Activated CD8-positive, alpha-beta T cell treated with anti-CD3 and anti-CD28 coated beads for 36 hours (primary cell): ENCODE measurements around the gene UFSP2. TPM values are rescaled to one million over a fixed set of nuclear protein-coding genes. Genes with fewer than 3 reads are reported as not detected.
"Not testable (repeated sequence)": the region's sequence is repeated elsewhere in the genome, so short reads cannot be mapped to it uniquely, and the experiment has no call there.

Experiments
- ATAC-seq: fragments of 200-7000 bp; cut with Tn5 transposase; one replicate; pipeline ENCODE4 v1.10.0; 2021; ENCODE audit warnings: mild to moderate bottlenecking, moderate library complexity
- CTCF ChIA-PET: fragments of 350-600 bp; sonication (Branson Sonifier 250); formaldehyde crosslinking; loops from one replicate; lab custom pipeline; 2021; ENCODE audit warnings: antibody characterized with exemption; lab: Charles Lee
- POLR2A ChIA-PET: fragments of 350-600 bp; sonication (Branson Sonifier 250); formaldehyde crosslinking; loops from one replicate; lab custom pipeline; 2021; ENCODE audit warnings: antibody characterized with exemption; lab: Charles Lee
- DNase-seq: peaks from one replicate; pipeline ENCODE4 v3.0.0-alpha.2; 2020
- H3K27ac Mint-ChIP-seq: one replicate; pipeline ENCODE4 v1.8.0; 2021; ENCODE audit warnings: mild to moderate bottlenecking, mixed read lengths
- H3K27me3 Mint-ChIP-seq: one replicate; pipeline ENCODE4 v1.8.0; 2021; ENCODE audit warnings: mixed read lengths
- H3K36me3 Mint-ChIP-seq: one replicate; pipeline ENCODE4 v1.8.0; 2021; ENCODE audit warnings: low read depth, mixed read lengths
- H3K4me1 Mint-ChIP-seq: one replicate; pipeline ENCODE4 v1.8.0; 2021; ENCODE audit warnings: low read depth, mixed read lengths
- H3K4me3 Mint-ChIP-seq: one replicate; pipeline ENCODE4 v1.8.0; 2021; ENCODE audit warnings: mild to moderate bottlenecking, moderate library complexity, mixed read lengths
- H3K9me3 Mint-ChIP-seq: one replicate; pipeline ENCODE4 v1.8.0; 2021; ENCODE audit warnings: mixed read lengths
- CTCF ChIP-seq: fragments of 200-600 bp; IDR thresholded peaks from one replicate; pipeline ENCODE4 v1.8.0; 2022; ENCODE audit warnings: antibody characterized with exemption, mild to moderate bottlenecking
- intact Hi-C: fragments of 100-400 bp; cut with micrococcal nuclease; formaldehyde crosslinking; loops from one replicate; pipeline ENCODE4 v1.10.0; 2022
- total RNA-seq, 2 experiments: library from RNA; stranded (reverse); gene quantifications; one replicate each; pipeline ENCODE4 v1.2.3, GENCODE V29; 2021

The UFSP2 gene
- total RNA-seq, 2 experiments from 2014 or later, result 32.0 to 36.1 TPM

GRCh38 chr4:185370268-185370949 lies 55.4 kb downstream of the UFSP2 start:
- DNase-seq (no peak), ATAC-seq (no peak)
- intact Hi-C loops, result no loop called here

GRCh38 chr4:185369731-185370130 lies 56.0 kb downstream of the UFSP2 start:
- CTCF ChIA-PET, result no interaction called here

More at GRCh38 chr4:185370268-185370949, 55.4 kb downstream of the UFSP2 start:
- peaks cover 2% of the 10 kb centered on the region for H3K36me3 Mint-ChIP-seq
- no peak overlapping the region for H3K27ac Mint-ChIP-seq
- no peaks in the 10 kb centered on the region for H3K9me3 Mint-ChIP-seq
- ChIA-PET POLR2A (no interaction called here), CTCF (no interaction called here)
- no peaks in the 10 kb centered on the region for H3K27me3 Mint-ChIP-seq
- no peak overlapping the region for H3K4me3 Mint-ChIP-seq
- H3K4me1 Mint-ChIP-seq, result no peaks in the 10 kb centered on the region
- no peak for TF ChIP-seq CTCF

GRCh38 chr4:185364886-185365285 lies 60.9 kb downstream of the UFSP2 start:
- ChIA-PET CTCF (no interaction called here), POLR2A (no interaction called here)
- intact Hi-C loops, result no loop called here
- Mint-ChIP-seq H3K27me3 (no peaks in the 10 kb centered on the region), H3K4me3 (no peak overlapping the region), H3K9me3 (no peaks in the 10 kb centered on the region), H3K36me3 (peaks cover 12% of the 10 kb centered on the region), H3K27ac (no peak overlapping the region), H3K4me1 (no peaks in the 10 kb centered on the region)
- ATAC-seq, result no peak
- no peak for TF ChIP-seq CTCF
- DNase-seq, result no peak

More at GRCh38 chr4:185369731-185370130, 56.0 kb downstream of the UFSP2 start:
- intact Hi-C loops, result no loop called here
- ATAC-seq (no peak), DNase-seq (no peak)
- TF ChIP-seq CTCF, result no peak
- H3K9me3 Mint-ChIP-seq, result no peaks in the 10 kb centered on the region
- no peaks in the 10 kb centered on the region for H3K27me3 Mint-ChIP-seq
- POLR2A ChIA-PET, result interaction anchor here (0.6 kb wide), 1 partner anchor 141 kb away, joined by 4 read pairs; no protein-coding TSS in a partner anchor
- no peak overlapping the region for H3K27ac Mint-ChIP-seq
- no peaks in the 10 kb centered on the region for H3K4me1 Mint-ChIP-seq
- no peaks in the 10 kb centered on the region for H3K36me3 Mint-ChIP-seq
- H3K4me3 Mint-ChIP-seq, result no peak overlapping the region

- CTCF ChIA-PET, result no interaction called here
- Mint-ChIP-seq H3K36me3 (peaks cover 14% of the 10 kb centered on the region), H3K27me3 (no peaks in the 10 kb centered on the region), H3K4me1 (no peaks in the 10 kb centered on the region), H3K4me3 (no peak overlapping the region), H3K9me3 (no peaks in the 10 kb centered on the region), H3K27ac (no peak overlapping the region)
- intact Hi-C loops, result no loop called here
- ATAC-seq (no peak), DNase-seq (no peak)
- POLR2A ChIA-PET, result no interaction called here
- no peak for TF ChIP-seq CTCF
Measured at GRCh38 chr4:185363251-185363650, 62.5 kb downstream of the UFSP2 start.

- H3K36me3 Mint-ChIP-seq, result peaks cover 18% of the 10 kb centered on the region
- CTCF ChIA-PET, H3K9me3 Mint-ChIP-seq, intact Hi-C loops, H3K4me3 Mint-ChIP-seq, DNase-seq, H3K27me3 Mint-ChIP-seq, H3K27ac Mint-ChIP-seq, ATAC-seq, H3K4me1 Mint-ChIP-seq, POLR2A ChIA-PET: not testable (repeated sequence)
Measured at GRCh38 chr4:185362570-185362969, 63.2 kb downstream of the UFSP2 start.
